ENCODE results near the gene ANKRD33B.

DNA sequence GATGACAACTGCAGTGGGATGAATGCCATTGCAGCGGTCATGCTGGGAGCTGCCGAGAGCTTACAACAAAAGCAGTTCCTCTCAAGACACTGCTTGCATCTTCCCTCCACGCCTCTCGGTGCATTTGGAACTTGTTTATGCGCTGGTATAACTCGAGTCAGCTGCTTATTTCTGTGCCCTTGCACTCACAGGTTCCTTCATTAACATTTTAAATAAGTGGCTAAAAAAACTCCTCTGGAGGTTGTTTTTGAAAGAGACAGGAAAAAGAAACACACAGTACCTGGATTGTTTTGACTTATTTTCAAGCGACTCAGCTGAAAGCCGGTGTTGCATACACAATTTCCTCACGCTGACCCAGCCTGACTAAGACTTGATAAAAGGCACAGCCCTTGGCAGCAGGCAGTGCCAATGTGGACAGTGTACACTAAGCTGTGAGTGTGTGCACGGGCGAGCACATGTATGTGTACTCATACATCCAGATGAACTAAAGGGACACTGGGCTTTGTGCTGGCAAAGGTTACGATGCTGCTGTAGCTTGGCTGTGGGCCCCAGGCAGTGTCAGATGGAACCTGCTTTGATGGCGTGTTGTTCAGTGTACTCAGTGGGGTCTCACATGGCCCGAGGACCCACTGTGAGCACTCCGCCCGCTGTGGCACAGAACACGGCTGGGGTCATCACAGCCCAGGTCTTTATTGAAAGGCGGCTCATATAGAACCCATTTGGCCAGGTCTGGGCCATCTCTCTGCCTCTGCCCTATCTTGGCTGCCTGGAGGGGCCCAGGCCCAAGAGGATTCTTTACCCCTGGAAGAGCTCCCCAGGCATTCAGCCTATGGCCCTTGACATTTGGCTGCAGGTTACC is 92.3 kb downstream of the ANKRD33B start:
- TF ChIP-seq, protein P1, sequence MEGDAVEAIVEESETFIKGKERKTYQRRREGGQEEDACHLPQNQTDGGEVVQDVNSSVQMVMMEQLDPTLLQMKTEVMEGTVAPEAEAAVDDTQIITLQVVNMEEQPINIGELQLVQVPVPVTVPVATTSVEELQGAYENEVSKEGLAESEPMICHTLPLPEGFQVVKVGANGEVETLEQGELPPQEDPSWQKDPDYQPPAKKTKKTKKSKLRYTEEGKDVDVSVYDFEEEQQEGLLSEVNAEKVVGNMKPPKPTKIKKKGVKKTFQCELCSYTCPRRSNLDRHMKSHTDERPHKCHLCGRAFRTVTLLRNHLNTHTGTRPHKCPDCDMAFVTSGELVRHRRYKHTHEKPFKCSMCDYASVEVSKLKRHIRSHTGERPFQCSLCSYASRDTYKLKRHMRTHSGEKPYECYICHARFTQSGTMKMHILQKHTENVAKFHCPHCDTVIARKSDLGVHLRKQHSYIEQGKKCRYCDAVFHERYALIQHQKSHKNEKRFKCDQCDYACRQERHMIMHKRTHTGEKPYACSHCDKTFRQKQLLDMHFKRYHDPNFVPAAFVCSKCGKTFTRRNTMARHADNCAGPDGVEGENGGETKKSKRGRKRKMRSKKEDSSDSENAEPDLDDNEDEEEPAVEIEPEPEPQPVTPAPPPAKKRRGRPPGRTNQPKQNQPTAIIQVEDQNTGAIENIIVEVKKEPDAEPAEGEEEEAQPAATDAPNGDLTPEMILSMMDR (IDR thresholded peaks at IDR 0.05): no peak
- no peak for TF ChIP-seq POLR2A (IDR thresholded peaks at IDR 0.05)
